Natural killer cell (primary cell): ENCODE measurements around the gene GRXCR2. TPM values are rescaled to one million over a fixed set of nuclear protein-coding genes. Genes with fewer than 3 reads are reported as not detected.
A peak's percentile ranks its signal among the peaks of the same experiment; 100 is the strongest.

Experiments
- ATAC-seq, 3 donors: fragments of 150-1000 bp in 2 of 3; fragments of 200-7000 bp in 1 of 3; cut with Tn5 transposase; 1 replicate in 1 of 3; 2 replicates in 2 of 3; pipeline ENCODE4 v1.10.0; 2021; ENCODE audit warnings: mild to moderate bottlenecking in 2 of 3, moderate library complexity in 2 of 3
- DNase-seq, 2 donors: peaks; one replicate each; pipeline versions ENCODE4 v3.0.0 to v3.0.0-alpha.2; 2013 to 2021; ENCODE audit warnings: mixed read lengths in 1 of 2
- H3K27ac ChIP-seq: one replicate; pipeline ENCODE4 v1.5.1; 2013; ENCODE audit warnings: mild to moderate bottlenecking, low read length
- H3K27me3 ChIP-seq: one replicate; pipeline ENCODE4 v1.6.1; 2013; ENCODE audit warnings: low read length; ENCODE audit not compliant: control insufficient read depth, insufficient read depth
- H3K36me3 ChIP-seq: one replicate; pipeline ENCODE4 v1.6.1; 2013; ENCODE audit warnings: low read length; ENCODE audit not compliant: control insufficient read depth, insufficient read depth
- H3K4me1 ChIP-seq: one replicate; pipeline ENCODE4 v1.6.1; 2013; ENCODE audit warnings: low read length; ENCODE audit not compliant: control insufficient read depth, insufficient read depth
- H3K4me3 ChIP-seq: one replicate; pipeline ENCODE4 v1.5.1; 2013; ENCODE audit warnings: low read length
- H3K9me3 ChIP-seq: one replicate; pipeline ENCODE4 v1.6.1; 2013; ENCODE audit warnings: low read length; ENCODE audit not compliant: control insufficient read depth, insufficient read depth
- H3K27ac Mint-ChIP-seq, 2 donors: one replicate each; pipeline ENCODE4 v1.8.0; 2022; ENCODE audit warnings: mild to moderate bottlenecking in 2 of 2, mixed read lengths in 2 of 2, moderate library complexity in 1 of 2
- H3K27me3 Mint-ChIP-seq, 2 donors: one replicate each; pipeline ENCODE4 v1.8.0; 2022; ENCODE audit warnings: low read depth in 2 of 2, mixed read lengths in 2 of 2
- H3K36me3 Mint-ChIP-seq: one replicate; pipeline ENCODE4 v1.8.0; 2022; ENCODE audit warnings: mixed read lengths
- H3K4me1 Mint-ChIP-seq, 2 donors: one replicate each; pipeline ENCODE4 v1.8.0; 2022; ENCODE audit warnings: mixed read lengths in 2 of 2
- H3K4me3 Mint-ChIP-seq: one replicate; pipeline ENCODE4 v1.8.0; 2022; ENCODE audit warnings: mild to moderate bottlenecking, moderate library complexity, mixed read lengths
- H3K9me3 Mint-ChIP-seq, 2 donors: one replicate each; pipeline ENCODE4 v1.8.0; 2022; ENCODE audit warnings: mixed read lengths in 2 of 2
- WGBS: methylation state at CpG from one replicate; pipeline ENCODE4 v1.1.7; 2013; ENCODE audit warnings: missing lambda C conversion rate; ENCODE audit not compliant: insufficient coverage; 5-methylcytosine and 5-hydroxymethylcytosine counted together
- intact Hi-C: fragments of 100-400 bp; cut with micrococcal nuclease; formaldehyde crosslinking; loops from one replicate; pipeline ENCODE4 v1.14.2; 2022
- total RNA-seq, 4 donors: library from RNA; stranded (reverse); fragments of 120-200 nt in 1 of 4; gene quantifications; one replicate each; pipeline versions ENCODE4 v1.2.3 to v1.2.4, GENCODE V29; 2013 to 2022
- TF ChIP-seq, protein P1 (sequence below): fragments of 200-600 bp; IDR thresholded peaks from one replicate; pipeline ENCODE4 v1.8.0; 2022; ENCODE audit warnings: antibody characterized with exemption

Gene GRXCR2
- total RNA-seq, 3 donors from 2014 or later (not counting 1 experiment from before 2014, with no cell fraction given), result not detected

DNA sequence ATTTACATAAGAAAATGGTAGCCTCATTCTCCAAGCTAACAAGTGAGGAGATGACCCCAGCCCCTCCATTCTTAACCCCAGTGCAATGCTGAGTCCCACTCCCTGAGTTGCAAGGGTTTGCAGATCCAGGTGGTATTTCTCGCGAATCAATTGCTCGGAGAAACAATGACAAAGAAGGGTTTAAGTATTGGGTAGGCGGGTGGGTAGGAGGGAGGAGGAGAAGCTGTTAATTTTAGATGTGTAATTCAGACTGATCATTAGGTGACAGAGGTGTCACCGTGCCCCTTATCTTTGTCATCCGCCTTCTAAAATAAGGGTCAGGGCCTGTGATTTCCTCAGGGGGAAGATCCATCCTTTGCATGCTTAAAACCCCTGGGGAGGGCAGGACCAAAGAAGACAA, 46.6 kb upstream of the GRXCR2 start:
- DNase-seq, result no peak
- no peak for ATAC-seq
- intact Hi-C loops, result no loop called here
- H3K36me3 Mint-ChIP-seq, result no peaks in the 10 kb centered on the region
- no peaks in the 10 kb centered on the region for H3K27me3 ChIP-seq
- TF ChIP-seq, protein P1, sequence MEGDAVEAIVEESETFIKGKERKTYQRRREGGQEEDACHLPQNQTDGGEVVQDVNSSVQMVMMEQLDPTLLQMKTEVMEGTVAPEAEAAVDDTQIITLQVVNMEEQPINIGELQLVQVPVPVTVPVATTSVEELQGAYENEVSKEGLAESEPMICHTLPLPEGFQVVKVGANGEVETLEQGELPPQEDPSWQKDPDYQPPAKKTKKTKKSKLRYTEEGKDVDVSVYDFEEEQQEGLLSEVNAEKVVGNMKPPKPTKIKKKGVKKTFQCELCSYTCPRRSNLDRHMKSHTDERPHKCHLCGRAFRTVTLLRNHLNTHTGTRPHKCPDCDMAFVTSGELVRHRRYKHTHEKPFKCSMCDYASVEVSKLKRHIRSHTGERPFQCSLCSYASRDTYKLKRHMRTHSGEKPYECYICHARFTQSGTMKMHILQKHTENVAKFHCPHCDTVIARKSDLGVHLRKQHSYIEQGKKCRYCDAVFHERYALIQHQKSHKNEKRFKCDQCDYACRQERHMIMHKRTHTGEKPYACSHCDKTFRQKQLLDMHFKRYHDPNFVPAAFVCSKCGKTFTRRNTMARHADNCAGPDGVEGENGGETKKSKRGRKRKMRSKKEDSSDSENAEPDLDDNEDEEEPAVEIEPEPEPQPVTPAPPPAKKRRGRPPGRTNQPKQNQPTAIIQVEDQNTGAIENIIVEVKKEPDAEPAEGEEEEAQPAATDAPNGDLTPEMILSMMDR, result no peak
- 93% methylated on average over 6 of the region's 6 CpGs for WGBS
- no peak overlapping the region for H3K4me3 Mint-ChIP-seq
- H3K9me3 Mint-ChIP-seq, result no peaks in the 10 kb centered on the region
- H3K27ac Mint-ChIP-seq, result no peak overlapping the region
- no peak overlapping the region for H3K4me3 ChIP-seq
- H3K9me3 ChIP-seq, result no peaks in the 10 kb centered on the region
- H3K27ac ChIP-seq, result no peak overlapping the region
- H3K4me1 Mint-ChIP-seq, result no peaks in the 10 kb centered on the region
- peaks cover 2 to 4% of the 10 kb centered on the region in 2 donors for H3K27me3 Mint-ChIP-seq
- no peaks in the 10 kb centered on the region for H3K36me3 ChIP-seq
- H3K4me1 ChIP-seq, result no peaks in the 10 kb centered on the region

DNA sequence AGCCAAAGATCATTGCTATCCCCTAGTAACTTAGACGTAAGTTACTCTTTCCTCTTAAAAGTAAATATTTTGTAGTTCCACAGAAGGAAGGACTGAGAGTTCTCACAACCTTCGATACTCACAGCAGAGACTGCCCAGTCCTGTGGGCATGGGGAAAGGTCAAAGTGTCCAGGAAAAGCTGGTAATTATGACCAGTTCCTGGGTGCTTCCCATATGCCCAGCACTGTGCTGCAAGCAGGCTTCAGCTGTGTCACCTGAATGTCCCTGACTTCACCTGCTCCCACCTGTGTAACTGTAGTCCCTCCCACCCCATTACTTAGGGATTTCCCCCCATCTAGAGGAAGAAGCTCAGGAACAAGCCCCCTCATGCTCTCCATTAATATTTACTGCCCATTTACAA, 45.6 kb upstream of the GRXCR2 start:
- Mint-ChIP-seq H3K27me3 (peaks cover 2 to 4% of the 10 kb centered on the region in 2 donors), H3K36me3 (no peaks in the 10 kb centered on the region), H3K4me3 (no peak overlapping the region), H3K27ac (no peak overlapping the region), H3K4me1 (no peaks in the 10 kb centered on the region), H3K9me3 (no peaks in the 10 kb centered on the region)
- Histone ChIP-seq H3K4me1 (no peaks in the 10 kb centered on the region), H3K4me3 (no peak overlapping the region), H3K27me3 (no peaks in the 10 kb centered on the region), H3K36me3 (no peaks in the 10 kb centered on the region), H3K9me3 (no peaks in the 10 kb centered on the region), H3K27ac (no peak overlapping the region)
- peak in 1 of 3 donors; percentile 18 for ATAC-seq
- intact Hi-C loops, result no loop called here
- 100% methylated on average over 1 of the region's 2 CpGs for WGBS
- TF ChIP-seq, protein P1, result no peak
- DNase-seq, result no peak

DNA sequence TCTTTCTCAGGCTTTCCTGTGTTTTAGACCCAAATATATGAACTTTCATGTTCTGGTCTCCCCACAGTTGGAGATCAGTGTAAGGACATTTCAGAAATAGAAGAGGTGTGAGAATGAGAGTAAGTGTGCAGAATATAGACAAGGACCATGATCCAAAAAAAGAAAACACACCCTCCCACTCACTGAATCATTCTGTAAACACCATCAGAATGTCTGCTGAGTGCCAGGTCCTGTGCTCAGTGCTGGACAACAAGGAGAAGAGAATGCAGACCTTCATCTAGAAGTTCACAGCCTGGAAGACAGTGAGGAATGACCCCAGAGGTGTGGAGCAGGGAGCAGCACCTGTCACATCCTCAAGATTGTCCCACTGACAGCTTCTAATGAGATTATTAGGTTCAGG, 44.5 kb upstream of the GRXCR2 start:
- DNase-seq, result no peak
- TF ChIP-seq, protein P1, result no peak
- no peaks in the 10 kb centered on the region for H3K9me3 Mint-ChIP-seq
- intact Hi-C loops, result no loop called here
- Histone ChIP-seq H3K36me3 (no peaks in the 10 kb centered on the region), H3K27ac (no peak overlapping the region), H3K4me3 (no peak overlapping the region), H3K4me1 (no peaks in the 10 kb centered on the region), H3K27me3 (no peaks in the 10 kb centered on the region), H3K9me3 (no peaks in the 10 kb centered on the region)
- no peak for ATAC-seq
- H3K4me1 Mint-ChIP-seq, result no peaks in the 10 kb centered on the region
- H3K27ac Mint-ChIP-seq, result no peak overlapping the region
- H3K27me3 Mint-ChIP-seq, result peaks cover 2% of the 10 kb centered on the region in 2 donors
- no peak overlapping the region for H3K4me3 Mint-ChIP-seq
- H3K36me3 Mint-ChIP-seq, result no peaks in the 10 kb centered on the region

DNA sequence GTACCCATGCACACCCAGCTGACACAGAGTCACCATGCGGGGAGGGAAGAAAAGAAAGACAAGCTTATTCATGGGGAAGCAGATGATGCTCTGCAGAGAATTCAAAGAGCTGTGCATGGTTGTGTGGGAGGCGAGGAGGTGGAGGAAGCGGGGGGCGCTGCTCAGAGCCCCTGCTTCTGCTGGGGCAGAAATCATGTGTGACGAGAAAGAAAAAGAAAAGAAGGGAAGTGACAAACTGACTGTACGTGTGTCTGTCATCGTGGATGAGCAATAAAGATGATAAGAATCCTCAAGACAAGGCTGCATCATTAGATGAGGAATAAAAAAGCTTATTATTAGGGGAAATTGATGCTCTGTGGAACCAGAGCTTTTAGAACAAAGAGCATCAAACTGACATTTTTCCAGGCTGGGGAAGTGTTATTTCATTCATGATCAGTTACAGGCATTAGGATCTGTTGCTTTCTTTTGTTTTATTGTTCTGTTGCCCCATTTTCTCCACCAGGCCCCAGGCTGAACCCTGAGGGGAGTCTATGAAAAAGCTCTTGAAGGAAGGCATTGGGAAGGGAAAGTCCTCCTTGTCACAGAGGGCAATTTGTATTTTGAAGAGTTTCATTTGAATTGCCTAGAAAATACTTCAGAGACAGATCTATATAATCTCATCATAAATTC, 43.3 kb upstream of the GRXCR2 start:
- H3K36me3 ChIP-seq, result no peaks in the 10 kb centered on the region
- TF ChIP-seq, protein P1, result no peak
- no peaks in the 10 kb centered on the region for H3K4me1 Mint-ChIP-seq
- DNase-seq (no peak), ATAC-seq (no peak)
- no peak overlapping the region for H3K4me3 ChIP-seq
- no peaks in the 10 kb centered on the region for H3K27me3 ChIP-seq
- intact Hi-C loops, result no loop called here
- no peaks in the 10 kb centered on the region for H3K9me3 ChIP-seq
- 85% methylated on average over 7 of the region's 7 CpGs for WGBS
- no peak overlapping the region for H3K4me3 Mint-ChIP-seq
- no peaks in the 10 kb centered on the region for H3K27me3 Mint-ChIP-seq
- no peaks in the 10 kb centered on the region for H3K9me3 Mint-ChIP-seq
- no peaks in the 10 kb centered on the region for H3K36me3 Mint-ChIP-seq
- H3K27ac ChIP-seq, result no peak overlapping the region
- H3K4me1 ChIP-seq, result no peaks in the 10 kb centered on the region
- H3K27ac Mint-ChIP-seq, result no peak overlapping the region
